ENCODE measurements around the gene CAPNS1. TPM values are rescaled to one million over a fixed set of nuclear protein-coding genes. Genes with fewer than 3 reads are reported as not detected.

CAPNS1 gene
- total and polyA plus RNA-seq, 4 donors: 79.5 to 280 (median 103) TPM

DNA sequence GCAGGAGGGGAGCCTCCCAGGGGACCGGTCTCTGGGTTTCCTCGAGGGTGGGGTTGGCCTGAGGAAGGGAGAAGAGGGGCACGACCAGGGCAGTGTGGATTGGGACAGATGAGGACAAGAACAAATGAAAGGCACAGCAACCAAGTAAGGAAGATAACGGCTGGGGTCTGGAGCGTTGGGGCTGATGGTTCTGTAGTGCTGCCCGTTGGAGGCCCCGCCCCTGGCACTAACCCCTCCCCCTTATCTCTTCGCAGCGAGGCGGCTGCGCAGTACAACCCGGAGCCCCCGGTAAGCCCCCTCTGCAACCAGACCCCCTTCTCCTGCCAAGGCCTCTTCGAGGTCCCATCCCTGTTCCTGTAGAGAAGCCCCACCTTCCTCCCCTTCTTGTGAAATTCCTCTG, 2.2 kb downstream of the CAPNS1 start:
- Histone ChIP-seq H3K4me3 (ENCODE audit: low read depth in 1 of 3, low read length in 3 of 3) (no peak overlapping the region), H3K9ac (ENCODE audit: low read depth in 1 of 2, low read length in 2 of 2) (no peak overlapping the region), H3K9me3 (ENCODE audit: control insufficient read depth in 4 of 4, low read length in 3 of 4) (no peaks in the 10 kb centered on the region), H3K27me3 (ENCODE audit: control insufficient read depth in 4 of 4, insufficient read depth in 4 of 4, low read length in 3 of 4) (no peaks in the 10 kb centered on the region), H3K36me3 (ENCODE audit: control insufficient read depth in 4 of 4, insufficient read depth in 3 of 4, low read depth in 1 of 4, low read length in 3 of 4) (peaks cover 16 to 37% (median 30%) of the 10 kb centered on the region in 4 donors), H3K27ac (ENCODE audit: low read depth in 1 of 2, low read length in 2 of 2) (no peak overlapping the region), H3K4me1 (ENCODE audit: control insufficient read depth in 4 of 4, insufficient read depth in 4 of 4, low read length in 3 of 4) (peaks cover 4 to 14% (median 8%) of the 10 kb centered on the region in 4 donors)
- 97% methylated on average over 14 of the region's 14 CpGs for WGBS
- no peak for TF ChIP-seq EGR1 (IDR thresholded peaks at IDR 0.05; ENCODE audit: low read depth in 2 of 2)
- no peak for TF ChIP-seq FOXA1 (IDR thresholded peaks at IDR 0.05)
- no peak for TF ChIP-seq YY1 (IDR thresholded peaks at IDR 0.05)
- no peak for DNase-seq (ENCODE audit: low spot score)

DNA sequence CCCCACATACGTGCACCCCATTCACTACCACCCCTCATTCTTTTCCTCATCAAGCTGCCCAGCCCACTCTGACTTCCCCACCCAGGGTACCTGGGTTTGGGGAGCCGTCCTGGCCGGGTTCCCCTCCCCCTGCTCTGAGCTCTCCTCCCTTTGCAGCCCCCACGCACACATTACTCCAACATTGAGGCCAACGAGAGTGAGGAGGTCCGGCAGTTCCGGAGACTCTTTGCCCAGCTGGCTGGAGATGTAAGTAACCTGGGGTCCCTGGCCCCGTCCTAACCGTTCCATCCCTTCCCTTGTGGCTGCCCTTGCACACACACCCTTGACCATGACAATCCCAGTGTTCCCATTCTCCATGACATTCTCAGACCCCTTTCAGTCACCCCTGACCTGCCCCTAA, 2.6 kb downstream of the CAPNS1 start:
- no peak overlapping the region for H3K27ac ChIP-seq (ENCODE audit: low read depth in 1 of 2, low read length in 2 of 2)

More for the DNA sequence above, 2.6 kb downstream of the CAPNS1 start:
- H3K36me3 ChIP-seq (ENCODE audit: control insufficient read depth in 4 of 4, insufficient read depth in 3 of 4, low read depth in 1 of 4, low read length in 3 of 4): peaks cover 16 to 40% (median 32%) of the 10 kb centered on the region in 4 donors
- no peak overlapping the region for H3K4me3 ChIP-seq (ENCODE audit: low read depth in 1 of 3, low read length in 3 of 3)
- WGBS: 94% methylated on average over 9 of the region's 9 CpGs
- no peaks in the 10 kb centered on the region for H3K27me3 ChIP-seq (ENCODE audit: control insufficient read depth in 4 of 4, insufficient read depth in 4 of 4, low read length in 3 of 4)
- DNase-seq (ENCODE audit: low spot score): no peak
- TF ChIP-seq HNF4G (IDR thresholded peaks at IDR 0.05) (no peak), FOXA2 (IDR thresholded peaks at IDR 0.05) (no peak), HNF4A (conservative IDR thresholded peaks at IDR 0.05) (no peak), JUND (IDR thresholded peaks at IDR 0.05) (no peak), GABPA (IDR thresholded peaks at IDR 0.05 in 1 of 2, conservative IDR thresholded peaks at IDR 0.05 in 1 of 2) (no peak), TAF1 (conservative IDR thresholded peaks at IDR 0.05) (no peak), SP1 (IDR thresholded peaks at IDR 0.05) (no peak), EGR1 (IDR thresholded peaks at IDR 0.05; ENCODE audit: low read depth in 2 of 2) (no peak), RAD21 (IDR thresholded peaks at IDR 0.05) (no peak), YY1 (IDR thresholded peaks at IDR 0.05) (no peak)
- TF ChIP-seq, protein P1, sequence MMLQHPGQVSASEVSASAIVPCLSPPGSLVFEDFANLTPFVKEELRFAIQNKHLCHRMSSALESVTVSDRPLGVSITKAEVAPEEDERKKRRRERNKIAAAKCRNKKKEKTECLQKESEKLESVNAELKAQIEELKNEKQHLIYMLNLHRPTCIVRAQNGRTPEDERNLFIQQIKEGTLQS (IDR thresholded peaks at IDR 0.05): no peak
- TF ChIP-seq, protein P2, sequence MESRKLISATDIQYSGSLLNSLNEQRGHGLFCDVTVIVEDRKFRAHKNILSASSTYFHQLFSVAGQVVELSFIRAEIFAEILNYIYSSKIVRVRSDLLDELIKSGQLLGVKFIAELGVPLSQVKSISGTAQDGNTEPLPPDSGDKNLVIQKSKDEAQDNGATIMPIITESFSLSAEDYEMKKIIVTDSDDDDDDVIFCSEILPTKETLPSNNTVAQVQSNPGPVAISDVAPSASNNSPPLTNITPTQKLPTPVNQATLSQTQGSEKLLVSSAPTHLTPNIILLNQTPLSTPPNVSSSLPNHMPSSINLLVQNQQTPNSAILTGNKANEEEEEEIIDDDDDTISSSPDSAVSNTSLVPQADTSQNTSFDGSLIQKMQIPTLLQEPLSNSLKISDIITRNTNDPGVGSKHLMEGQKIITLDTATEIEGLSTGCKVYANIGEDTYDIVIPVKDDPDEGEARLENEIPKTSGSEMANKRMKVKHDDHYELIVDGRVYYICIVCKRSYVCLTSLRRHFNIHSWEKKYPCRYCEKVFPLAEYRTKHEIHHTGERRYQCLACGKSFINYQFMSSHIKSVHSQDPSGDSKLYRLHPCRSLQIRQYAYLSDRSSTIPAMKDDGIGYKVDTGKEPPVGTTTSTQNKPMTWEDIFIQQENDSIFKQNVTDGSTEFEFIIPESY (IDR thresholded peaks at IDR 0.05): no peak
- TF ChIP-seq, protein P3, sequence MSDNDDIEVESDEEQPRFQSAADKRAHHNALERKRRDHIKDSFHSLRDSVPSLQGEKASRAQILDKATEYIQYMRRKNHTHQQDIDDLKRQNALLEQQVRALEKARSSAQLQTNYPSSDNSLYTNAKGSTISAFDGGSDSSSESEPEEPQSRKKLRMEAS (IDR thresholded peaks at IDR 0.05): no peak
- TF ChIP-seq, protein P4, sequence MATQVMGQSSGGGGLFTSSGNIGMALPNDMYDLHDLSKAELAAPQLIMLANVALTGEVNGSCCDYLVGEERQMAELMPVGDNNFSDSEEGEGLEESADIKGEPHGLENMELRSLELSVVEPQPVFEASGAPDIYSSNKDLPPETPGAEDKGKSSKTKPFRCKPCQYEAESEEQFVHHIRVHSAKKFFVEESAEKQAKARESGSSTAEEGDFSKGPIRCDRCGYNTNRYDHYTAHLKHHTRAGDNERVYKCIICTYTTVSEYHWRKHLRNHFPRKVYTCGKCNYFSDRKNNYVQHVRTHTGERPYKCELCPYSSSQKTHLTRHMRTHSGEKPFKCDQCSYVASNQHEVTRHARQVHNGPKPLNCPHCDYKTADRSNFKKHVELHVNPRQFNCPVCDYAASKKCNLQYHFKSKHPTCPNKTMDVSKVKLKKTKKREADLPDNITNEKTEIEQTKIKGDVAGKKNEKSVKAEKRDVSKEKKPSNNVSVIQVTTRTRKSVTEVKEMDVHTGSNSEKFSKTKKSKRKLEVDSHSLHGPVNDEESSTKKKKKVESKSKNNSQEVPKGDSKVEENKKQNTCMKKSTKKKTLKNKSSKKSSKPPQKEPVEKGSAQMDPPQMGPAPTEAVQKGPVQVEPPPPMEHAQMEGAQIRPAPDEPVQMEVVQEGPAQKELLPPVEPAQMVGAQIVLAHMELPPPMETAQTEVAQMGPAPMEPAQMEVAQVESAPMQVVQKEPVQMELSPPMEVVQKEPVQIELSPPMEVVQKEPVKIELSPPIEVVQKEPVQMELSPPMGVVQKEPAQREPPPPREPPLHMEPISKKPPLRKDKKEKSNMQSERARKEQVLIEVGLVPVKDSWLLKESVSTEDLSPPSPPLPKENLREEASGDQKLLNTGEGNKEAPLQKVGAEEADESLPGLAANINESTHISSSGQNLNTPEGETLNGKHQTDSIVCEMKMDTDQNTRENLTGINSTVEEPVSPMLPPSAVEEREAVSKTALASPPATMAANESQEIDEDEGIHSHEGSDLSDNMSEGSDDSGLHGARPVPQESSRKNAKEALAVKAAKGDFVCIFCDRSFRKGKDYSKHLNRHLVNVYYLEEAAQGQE (IDR thresholded peaks at IDR 0.05): no peak
- TF ChIP-seq, protein P5, sequence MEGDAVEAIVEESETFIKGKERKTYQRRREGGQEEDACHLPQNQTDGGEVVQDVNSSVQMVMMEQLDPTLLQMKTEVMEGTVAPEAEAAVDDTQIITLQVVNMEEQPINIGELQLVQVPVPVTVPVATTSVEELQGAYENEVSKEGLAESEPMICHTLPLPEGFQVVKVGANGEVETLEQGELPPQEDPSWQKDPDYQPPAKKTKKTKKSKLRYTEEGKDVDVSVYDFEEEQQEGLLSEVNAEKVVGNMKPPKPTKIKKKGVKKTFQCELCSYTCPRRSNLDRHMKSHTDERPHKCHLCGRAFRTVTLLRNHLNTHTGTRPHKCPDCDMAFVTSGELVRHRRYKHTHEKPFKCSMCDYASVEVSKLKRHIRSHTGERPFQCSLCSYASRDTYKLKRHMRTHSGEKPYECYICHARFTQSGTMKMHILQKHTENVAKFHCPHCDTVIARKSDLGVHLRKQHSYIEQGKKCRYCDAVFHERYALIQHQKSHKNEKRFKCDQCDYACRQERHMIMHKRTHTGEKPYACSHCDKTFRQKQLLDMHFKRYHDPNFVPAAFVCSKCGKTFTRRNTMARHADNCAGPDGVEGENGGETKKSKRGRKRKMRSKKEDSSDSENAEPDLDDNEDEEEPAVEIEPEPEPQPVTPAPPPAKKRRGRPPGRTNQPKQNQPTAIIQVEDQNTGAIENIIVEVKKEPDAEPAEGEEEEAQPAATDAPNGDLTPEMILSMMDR (IDR thresholded peaks at IDR 0.05; ENCODE audit: low read depth, low read length, missing input control): no peak
- H3K4me1 ChIP-seq (ENCODE audit: control insufficient read depth in 4 of 4, insufficient read depth in 4 of 4, low read length in 3 of 4): peaks cover 4 to 14% (median 8%) of the 10 kb centered on the region in 4 donors
- H3K9ac ChIP-seq (ENCODE audit: low read depth in 1 of 2, low read length in 2 of 2): no peak overlapping the region
- H3K9me3 ChIP-seq (ENCODE audit: control insufficient read depth in 4 of 4, low read length in 3 of 4): no peaks in the 10 kb centered on the region
